WI38 (cell line): ENCODE measurements around the gene SMAD7.

Experiments
- H3K4me3 ChIP-seq: 2 replicates; pipeline ENCODE4 v1.5.1; 2011; ENCODE audit warnings: low read depth, mild to moderate bottlenecking, control low read depth, low read length
- TF ChIP-seq, protein P1 (sequence below): IDR thresholded peaks from 2 replicates; pipeline ENCODE4 v1.5.1; 2012; ENCODE audit warnings: low read depth, mild to moderate bottlenecking, control low read depth, low read length

SMAD7 gene

DNA sequence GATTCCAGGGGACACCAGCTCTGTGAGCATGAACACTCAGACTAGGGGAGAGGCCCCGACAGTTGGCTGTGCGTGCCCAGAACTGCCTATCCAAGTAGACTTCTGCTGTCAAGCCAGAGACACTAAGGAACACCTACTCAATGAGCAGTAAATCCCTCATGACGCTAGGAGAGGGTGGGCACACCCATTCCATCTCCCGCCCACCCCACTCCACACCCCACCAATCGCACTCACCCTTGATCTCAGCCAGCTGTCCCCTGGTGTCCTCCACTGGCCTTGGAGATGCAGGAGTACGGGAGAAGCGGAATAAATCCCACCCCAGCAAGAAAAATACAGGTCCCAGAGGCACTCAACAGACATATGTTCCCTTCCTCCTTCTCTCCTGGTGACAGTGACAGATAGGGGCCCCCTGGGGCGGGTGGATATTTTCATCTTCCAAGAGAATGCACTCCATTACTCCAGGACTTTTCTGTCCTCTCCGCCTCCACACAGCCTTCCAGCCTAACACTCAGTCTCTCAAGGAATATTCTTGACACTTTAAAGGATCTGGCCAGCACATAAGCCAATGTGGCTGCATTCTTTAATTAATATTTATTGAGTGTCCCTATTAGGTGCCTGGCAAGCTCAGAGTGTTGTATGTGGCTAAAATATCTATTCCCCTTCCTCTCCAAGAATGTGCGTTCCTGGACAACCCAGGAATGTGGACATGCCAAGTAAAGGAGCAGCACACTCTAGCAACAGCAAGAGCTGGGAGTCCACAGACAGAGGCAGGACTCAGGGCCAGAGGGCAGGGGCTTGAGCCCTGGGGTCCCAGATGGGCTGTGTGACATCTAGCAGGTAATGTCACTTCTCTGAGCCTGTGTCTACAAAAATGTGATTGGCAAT is 13.1 kb upstream of the SMAD7 start:
- TF ChIP-seq, protein P1, sequence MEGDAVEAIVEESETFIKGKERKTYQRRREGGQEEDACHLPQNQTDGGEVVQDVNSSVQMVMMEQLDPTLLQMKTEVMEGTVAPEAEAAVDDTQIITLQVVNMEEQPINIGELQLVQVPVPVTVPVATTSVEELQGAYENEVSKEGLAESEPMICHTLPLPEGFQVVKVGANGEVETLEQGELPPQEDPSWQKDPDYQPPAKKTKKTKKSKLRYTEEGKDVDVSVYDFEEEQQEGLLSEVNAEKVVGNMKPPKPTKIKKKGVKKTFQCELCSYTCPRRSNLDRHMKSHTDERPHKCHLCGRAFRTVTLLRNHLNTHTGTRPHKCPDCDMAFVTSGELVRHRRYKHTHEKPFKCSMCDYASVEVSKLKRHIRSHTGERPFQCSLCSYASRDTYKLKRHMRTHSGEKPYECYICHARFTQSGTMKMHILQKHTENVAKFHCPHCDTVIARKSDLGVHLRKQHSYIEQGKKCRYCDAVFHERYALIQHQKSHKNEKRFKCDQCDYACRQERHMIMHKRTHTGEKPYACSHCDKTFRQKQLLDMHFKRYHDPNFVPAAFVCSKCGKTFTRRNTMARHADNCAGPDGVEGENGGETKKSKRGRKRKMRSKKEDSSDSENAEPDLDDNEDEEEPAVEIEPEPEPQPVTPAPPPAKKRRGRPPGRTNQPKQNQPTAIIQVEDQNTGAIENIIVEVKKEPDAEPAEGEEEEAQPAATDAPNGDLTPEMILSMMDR, result no peak
- H3K4me3 ChIP-seq, result no peak overlapping the region

DNA sequence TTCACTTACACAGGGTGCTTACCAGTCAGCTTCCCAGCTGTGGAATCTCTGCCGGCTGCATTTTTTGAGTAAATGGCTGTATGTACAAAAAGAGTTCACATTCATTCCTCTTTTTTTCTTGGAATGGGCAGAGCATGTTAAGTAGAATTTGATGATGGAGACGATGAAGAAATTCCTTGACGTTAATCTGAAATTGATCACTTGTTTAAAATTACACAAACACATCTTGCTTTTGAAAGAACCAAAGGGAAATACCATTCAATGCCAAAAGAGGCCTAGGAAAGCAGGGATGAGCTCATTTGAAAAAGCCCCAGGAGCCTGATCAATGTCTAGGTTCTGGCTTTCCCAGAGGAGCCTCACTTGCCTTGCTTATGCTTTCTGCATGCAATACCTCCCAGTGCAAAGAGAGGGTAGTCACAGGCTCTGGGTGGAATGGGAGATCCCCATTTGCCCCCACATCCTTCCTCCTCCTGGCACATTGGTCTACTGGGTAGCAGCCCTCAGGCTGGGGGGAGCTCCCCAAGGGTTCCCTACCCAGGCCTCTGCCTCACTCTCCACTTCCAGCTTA is 12.3 kb upstream of the SMAD7 start:
- TF ChIP-seq, protein P1, result no peak
- H3K4me3 ChIP-seq, result no peak overlapping the region

DNA sequence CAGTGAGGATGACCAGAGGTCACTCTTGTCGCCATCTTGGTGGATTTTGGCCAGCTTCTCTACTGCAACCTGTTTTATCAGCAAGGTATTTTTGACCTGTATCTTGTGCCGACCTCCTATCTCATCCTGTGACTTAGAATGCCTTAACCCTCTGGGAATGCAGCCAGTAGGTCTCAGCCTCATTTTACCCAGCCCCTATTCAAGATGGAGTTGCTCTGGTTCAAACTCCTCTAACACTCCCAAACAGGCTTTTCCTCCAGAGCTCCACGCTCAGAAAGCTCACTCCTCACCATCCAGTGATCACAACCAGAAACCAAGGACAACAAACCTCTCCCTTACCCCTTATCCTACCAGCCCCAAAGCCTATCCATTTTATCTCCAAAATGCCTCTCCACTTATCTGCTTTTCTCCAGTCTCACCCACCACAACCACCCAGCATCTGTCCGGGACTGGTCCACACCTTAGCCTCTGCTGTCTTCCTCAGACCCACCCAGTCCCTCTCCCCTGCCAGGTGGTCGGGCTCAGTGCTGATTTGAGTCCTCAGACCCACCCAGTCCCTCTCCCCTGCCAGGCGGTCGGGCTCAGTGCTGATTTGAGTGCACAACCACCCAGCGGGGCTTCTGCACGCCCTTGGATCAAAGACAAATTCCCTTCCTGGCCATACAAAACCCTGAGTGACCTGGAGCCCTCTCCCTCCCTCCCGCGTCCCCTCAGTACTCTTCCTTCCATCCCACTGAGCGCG is 11.7 kb upstream of the SMAD7 start:
- TF ChIP-seq, protein P1, result no peak
- no peak overlapping the region for H3K4me3 ChIP-seq

DNA sequence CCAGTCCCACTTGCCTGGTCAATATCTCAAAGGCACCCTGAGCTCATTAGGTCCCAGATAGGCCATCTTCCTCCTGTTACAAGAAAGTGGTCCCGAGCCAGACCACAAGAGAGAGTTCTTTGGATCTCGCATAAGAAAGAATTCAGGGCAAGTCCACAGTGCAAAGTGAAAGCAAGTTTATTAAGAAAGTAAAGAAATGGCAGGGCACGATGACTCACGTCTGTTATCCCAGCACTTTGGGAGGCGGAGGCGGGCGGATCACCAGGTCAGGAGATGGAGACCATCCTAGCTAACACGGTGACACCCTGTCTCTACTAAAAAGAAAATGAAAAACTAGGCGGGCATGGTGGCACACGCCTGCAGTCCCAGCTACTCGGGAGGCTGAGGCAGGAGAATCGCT is 10.8 kb upstream of the SMAD7 start:
- no peak overlapping the region for H3K4me3 ChIP-seq

DNA sequence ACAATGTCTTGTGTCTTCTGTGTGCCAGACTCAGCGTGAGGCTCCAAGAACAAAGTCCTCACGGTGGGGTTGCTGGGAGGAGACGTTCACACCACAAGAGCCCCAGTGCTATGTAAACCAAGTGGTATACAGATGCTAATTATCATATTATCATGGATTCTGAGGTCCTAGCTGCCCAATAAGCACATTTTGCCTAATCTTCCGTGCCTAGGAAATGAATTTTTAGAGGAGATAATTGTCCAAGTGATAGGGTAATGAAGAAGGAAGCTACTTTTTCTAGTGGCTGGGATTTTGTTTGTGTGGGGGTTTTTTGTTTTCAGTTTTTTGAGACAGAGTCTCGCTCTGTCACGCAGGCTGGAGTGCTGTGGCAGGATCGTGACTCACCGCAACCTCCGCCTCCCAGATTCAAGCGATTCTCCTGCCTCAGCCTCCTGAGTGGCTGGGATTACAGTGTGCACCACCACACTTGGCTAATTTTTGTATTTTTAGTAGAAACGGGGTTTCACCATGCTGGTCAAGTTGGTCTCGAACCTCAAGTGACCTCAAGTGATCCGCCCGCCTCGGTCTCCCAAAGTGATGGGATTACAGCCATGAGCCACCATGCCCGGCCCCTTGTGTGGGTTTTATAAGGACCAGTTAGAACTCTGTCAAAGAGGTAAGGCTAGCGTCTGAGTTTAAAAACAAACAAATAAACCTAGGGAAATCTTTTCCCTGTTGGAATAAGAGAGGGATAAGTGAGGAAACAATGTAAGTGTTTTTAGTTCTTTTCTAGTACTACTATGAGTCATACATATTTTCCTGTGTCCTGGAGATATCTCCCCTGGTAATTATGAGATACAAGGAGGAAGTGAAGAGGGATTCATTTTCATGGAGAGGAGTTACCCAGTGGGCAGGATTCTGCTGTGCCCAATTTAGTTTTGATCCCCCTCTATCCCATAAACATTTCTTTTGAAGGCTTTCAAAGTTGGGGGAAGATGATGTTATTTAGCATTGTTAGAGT is 9.5 kb upstream of the SMAD7 start:
- no peak overlapping the region for H3K4me3 ChIP-seq
- TF ChIP-seq, protein P1, result no peak

More for the DNA sequence above, 10.8 kb upstream of the SMAD7 start:
- TF ChIP-seq, protein P1, result no peak

DNA sequence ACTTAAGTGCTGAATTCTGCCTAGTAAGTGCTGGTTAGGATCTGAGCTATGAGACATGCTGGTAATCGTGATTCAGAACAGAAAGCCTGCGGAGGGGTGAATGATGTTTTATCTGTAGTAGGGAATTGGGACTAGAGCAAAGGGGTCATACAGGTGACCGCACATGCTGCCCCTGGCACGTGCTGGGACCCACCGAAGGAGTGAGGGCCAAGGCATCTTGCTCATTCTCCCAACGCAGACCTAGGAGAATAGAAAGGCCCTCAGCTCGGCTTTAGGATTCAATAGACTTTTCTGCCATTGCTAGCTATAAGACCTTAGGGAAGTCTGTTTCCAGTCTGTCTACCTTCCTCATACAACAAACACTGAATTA is 8.8 kb upstream of the SMAD7 start:
- TF ChIP-seq, protein P1, result no peak
- no peak overlapping the region for H3K4me3 ChIP-seq
